Body of pancreas (tissue), 4 donors: ENCODE results near the gene AKAP13. TPM values are rescaled to one million over a fixed set of nuclear protein-coding genes. Genes with fewer than 3 reads are reported as not detected.

Experiments used
- ATAC-seq: fragments of 150-250 bp; one replicate; pipeline ENCODE4 v1.9.1; 2016
- DNase-seq, 4 donors: peaks; one replicate each; pipeline ENCODE4 v3.0.0-alpha.2; 2019
- H3K27ac ChIP-seq, 4 donors: fragments of 200-600 bp; sonication (generic); 1 replicate in 3 of 4; 2 replicates in 1 of 4; pipeline versions ENCODE4 v1.5.1 to v1.6.1; 2016 to 2019; ENCODE audit warnings: mild to moderate bottlenecking in 1 of 4, mixed read lengths in 1 of 4, moderate library complexity in 1 of 4
- H3K27me3 ChIP-seq, 2 donors: fragments of 200-600 bp; sonication (generic); one replicate each; pipeline ENCODE4 v1.6.0; 2016; ENCODE audit warnings: mild to moderate bottlenecking in 1 of 2
- H3K36me3 ChIP-seq, 2 donors: fragments of 200-600 bp; sonication (generic); replicated peaks in 1 of 2; 2 replicates each; pipeline ENCODE4 v1.5.1; 2016; ENCODE audit warnings: low read depth in 2 of 2; ENCODE audit not compliant: insufficient read depth in 1 of 2
- H3K4me1 ChIP-seq: fragments of 200-600 bp; sonication (generic); one replicate; pipeline ENCODE4 v1.6.0; 2016
- H3K4me3 ChIP-seq, 2 donors: fragments of 200-600 bp; sonication (generic); 1 replicate in 1 of 2; 2 replicates in 1 of 2; pipeline ENCODE4 v1.5.1; 2016 to 2019
- H3K9me3 ChIP-seq, 3 donors: fragments of 200-600 bp; sonication (generic); 1 replicate in 2 of 3; 2 replicates in 1 of 3; pipeline ENCODE4 v1.5.1; 2016
- POLR2A ChIP-seq, 3 donors: fragments of 450-650 bp; IDR thresholded peaks; one replicate each; pipeline ENCODE4 v1.6.1; 2016; ENCODE audit warnings: antibody characterized with exemption in 3 of 3, mild to moderate bottlenecking in 2 of 3
- WGBS, 2 donors: methylation state at CpG; one replicate each; pipeline ENCODE4 v1.1.5; 2017; 5-methylcytosine and 5-hydroxymethylcytosine counted together
- intact Hi-C: fragments of 100-400 bp; cut with DNase I; formaldehyde crosslinking; loops from one replicate; pipeline ENCODE4 v1.15.1; 2023
- total RNA-seq, 2 donors: library from RNA; depleted of rRNA; stranded (reverse); fragments of >200 nt; gene quantifications; one replicate each; pipeline ENCODE4 v1.1.0, GENCODE V29; 2016
- TF ChIP-seq, protein P1 (sequence below), 7 experiments: fragments of 450-650 bp in 4 of 7; fragments of 200-600 bp in 3 of 7; sonication (generic) in 3 of 7; IDR thresholded peaks; one replicate each; pipeline ENCODE4 v1.5.1; 2016 to 2019; ENCODE audit warnings: antibody characterized with exemption in 7 of 7

The AKAP13 gene
- total RNA-seq, 2 donors from 2014 or later = 102 to 160 TPM

DNA sequence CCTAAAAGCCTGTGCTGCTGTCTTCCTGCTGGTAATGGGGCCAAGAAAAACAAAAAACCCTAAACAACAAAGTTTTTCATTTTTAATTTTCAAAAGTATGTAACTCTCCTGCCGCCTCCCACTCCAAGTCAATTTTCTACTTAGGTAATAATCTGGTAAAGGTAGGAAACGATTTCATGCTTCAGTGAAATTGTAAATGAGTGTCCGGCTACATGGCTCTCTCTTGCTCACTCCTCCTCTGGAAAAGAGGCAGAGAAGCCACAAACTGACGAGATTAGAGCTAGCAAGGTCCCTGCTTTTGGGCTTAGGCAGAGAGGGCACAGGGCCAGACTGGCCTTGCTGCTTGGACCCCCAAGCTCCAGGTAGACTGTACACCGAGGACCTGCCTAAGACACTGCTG, 390.9 kb downstream of the AKAP13 start:
- TF ChIP-seq POLR2A (IDR thresholded peaks at IDR 0.05) = no peak
- TF ChIP-seq, protein P1, sequence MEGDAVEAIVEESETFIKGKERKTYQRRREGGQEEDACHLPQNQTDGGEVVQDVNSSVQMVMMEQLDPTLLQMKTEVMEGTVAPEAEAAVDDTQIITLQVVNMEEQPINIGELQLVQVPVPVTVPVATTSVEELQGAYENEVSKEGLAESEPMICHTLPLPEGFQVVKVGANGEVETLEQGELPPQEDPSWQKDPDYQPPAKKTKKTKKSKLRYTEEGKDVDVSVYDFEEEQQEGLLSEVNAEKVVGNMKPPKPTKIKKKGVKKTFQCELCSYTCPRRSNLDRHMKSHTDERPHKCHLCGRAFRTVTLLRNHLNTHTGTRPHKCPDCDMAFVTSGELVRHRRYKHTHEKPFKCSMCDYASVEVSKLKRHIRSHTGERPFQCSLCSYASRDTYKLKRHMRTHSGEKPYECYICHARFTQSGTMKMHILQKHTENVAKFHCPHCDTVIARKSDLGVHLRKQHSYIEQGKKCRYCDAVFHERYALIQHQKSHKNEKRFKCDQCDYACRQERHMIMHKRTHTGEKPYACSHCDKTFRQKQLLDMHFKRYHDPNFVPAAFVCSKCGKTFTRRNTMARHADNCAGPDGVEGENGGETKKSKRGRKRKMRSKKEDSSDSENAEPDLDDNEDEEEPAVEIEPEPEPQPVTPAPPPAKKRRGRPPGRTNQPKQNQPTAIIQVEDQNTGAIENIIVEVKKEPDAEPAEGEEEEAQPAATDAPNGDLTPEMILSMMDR (IDR thresholded peaks at IDR 0.05) = no peak
- Histone ChIP-seq H3K4me1 (peaks cover 2% of the 10 kb centered on the region), H3K27me3 (no peaks in the 10 kb centered on the region), H3K27ac (peak overlapping the region in 2 of 4 donors; percentile 7 to 63), H3K4me3 (no peak overlapping the region), H3K9me3 (no peaks in the 10 kb centered on the region), H3K36me3 (no peaks in the 10 kb centered on the region)
- DNase-seq (no peak), ATAC-seq (no peak)
- 69 to 70% methylated on average over 5 of the region's 5 CpGs for WGBS, 2 donors
- intact Hi-C loops = no loop called here

GRCh38 chr15:85771781-85772445, 391.5 kb downstream of the AKAP13 start:
- TF ChIP-seq POLR2A (IDR thresholded peaks at IDR 0.05) = no peak
- TF ChIP-seq, protein P1 (IDR thresholded peaks at IDR 0.05) = no peak
- peak in 2 of 4 donors; percentile 35 to 51 for DNase-seq
- no peaks in the 10 kb centered on the region for H3K27me3 ChIP-seq
- H3K27ac ChIP-seq = peak overlapping the region in 3 of 4 donors; percentile 12 to 63 (median 31)
- H3K36me3 ChIP-seq = no peaks in the 10 kb centered on the region
- intact Hi-C loops = no loop called here
- WGBS, 2 donors = 63 to 74% methylated on average over 13 of the region's 13 CpGs
- no peak overlapping the region for H3K4me3 ChIP-seq
- peak; percentile 65 for ATAC-seq
- no peaks in the 10 kb centered on the region for H3K9me3 ChIP-seq
- no peaks in the 10 kb centered on the region for H3K4me1 ChIP-seq

DNA sequence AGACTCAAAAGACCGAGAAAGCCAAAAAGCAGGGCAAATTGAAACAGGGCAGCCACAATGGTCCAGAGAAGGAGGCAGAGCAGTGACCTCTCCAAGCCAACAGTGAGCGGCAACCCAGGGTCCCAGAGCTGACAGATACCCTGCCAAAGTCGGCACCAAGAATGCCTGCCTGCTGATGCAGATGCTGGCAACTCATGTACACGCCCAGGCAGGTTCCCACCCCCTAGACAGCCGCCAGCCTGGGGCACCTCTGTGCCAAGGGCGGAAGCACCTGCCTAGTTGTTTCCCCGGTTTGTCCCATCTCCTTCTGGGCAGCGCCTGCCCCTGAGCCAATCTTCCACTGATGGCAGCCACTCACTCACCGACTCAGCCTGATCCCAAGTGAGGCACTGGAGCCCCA, 392.3 kb downstream of the AKAP13 start:
- intact Hi-C loops = no loop called here
- ATAC-seq = peak; percentile 25
- no peaks in the 10 kb centered on the region for H3K4me1 ChIP-seq
- H3K36me3 ChIP-seq = no peaks in the 10 kb centered on the region
- H3K9me3 ChIP-seq = no peaks in the 10 kb centered on the region
- H3K4me3 ChIP-seq = no peak overlapping the region
- no peak for TF ChIP-seq POLR2A (IDR thresholded peaks at IDR 0.05)
- TF ChIP-seq, protein P1 (IDR thresholded peaks at IDR 0.05) = no peak
- 80% methylated on average over 1 to 9 of the region's 9 CpGs for WGBS, 2 donors
- no peaks in the 10 kb centered on the region for H3K27me3 ChIP-seq
- H3K27ac ChIP-seq = peak overlapping the region in 3 of 4 donors; percentile 12 to 63 (median 31)
- no peak for DNase-seq

- Histone ChIP-seq H3K27ac (peak overlapping the region in 1 of 4 donors; percentile 63), H3K36me3 (no peaks in the 10 kb centered on the region), H3K4me3 (no peak overlapping the region), H3K27me3 (no peaks in the 10 kb centered on the region), H3K9me3 (no peaks in the 10 kb centered on the region), H3K4me1 (no peaks in the 10 kb centered on the region)
- ATAC-seq (no peak), DNase-seq (no peak)
- 92% methylated on average over 12 of the region's 12 CpGs; no CpG with 5 or more reads in 1 of the 2 donors for WGBS, 2 donors
- intact Hi-C loops = no loop called here
- TF ChIP-seq, protein P1 (IDR thresholded peaks at IDR 0.05) = no peak
- no peak for TF ChIP-seq POLR2A (IDR thresholded peaks at IDR 0.05)
These were observed 392.8 kb downstream of the AKAP13 start for GRCh38 chr15:85773249-85773648.

DNA sequence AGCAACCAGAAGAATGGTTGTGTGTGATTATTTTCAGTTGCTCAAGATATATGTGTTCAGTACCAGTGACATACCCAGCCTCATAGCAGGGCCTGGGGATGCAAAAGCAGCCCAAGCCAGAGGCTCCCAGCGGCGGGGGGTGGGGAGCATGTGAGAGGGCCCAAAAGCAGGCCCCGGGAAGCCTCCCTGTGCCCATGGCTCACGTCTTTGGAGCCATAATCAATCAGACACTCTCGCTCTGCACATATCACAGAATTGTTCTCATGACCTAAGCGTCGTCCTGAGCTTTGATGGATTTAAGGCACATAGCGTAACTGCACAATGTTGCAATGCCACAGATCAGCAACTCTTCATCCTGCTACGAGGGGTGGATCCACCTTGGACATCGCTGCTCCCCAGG, 393.6 kb downstream of the AKAP13 start:
- Histone ChIP-seq H3K4me1 (no peaks in the 10 kb centered on the region), H3K36me3 (no peaks in the 10 kb centered on the region), H3K4me3 (no peak overlapping the region), H3K27me3 (no peaks in the 10 kb centered on the region), H3K27ac (no peak overlapping the region), H3K9me3 (no peaks in the 10 kb centered on the region)
- no peak for TF ChIP-seq POLR2A (IDR thresholded peaks at IDR 0.05)
- DNase-seq (no peak), ATAC-seq (no peak)
- intact Hi-C loops = no loop called here
- WGBS, 2 donors = 92 to 94% methylated on average over 8 to 10 of the region's 10 CpGs
